Omental fat pad (tissue), 4 donors: ENCODE measurements around the gene SLC19A1. TPM values are rescaled to one million over a fixed set of nuclear protein-coding genes. Genes with fewer than 3 reads are reported as not detected.
A peak's percentile ranks its signal among the peaks of the same experiment; 100 is the strongest.

Source experiments
- ATAC-seq: fragments of 150-250 bp; one replicate; pipeline ENCODE4 v1.9.1; 2016; ENCODE audit warnings: mild to moderate bottlenecking, moderate library complexity; ENCODE audit not compliant: low FRiP score
- DNase-seq: peaks from one replicate; pipeline ENCODE4 v3.0.0-alpha.2; 2019; ENCODE audit warnings: low spot score
- CTCF ChIP-seq, 3 donors: fragments of 450-650 bp; IDR thresholded peaks; one replicate each; pipeline ENCODE4 v1.5.1; 2016 to 2017; ENCODE audit warnings: antibody characterized with exemption in 3 of 3, mild to moderate bottlenecking in 3 of 3, moderate library complexity in 2 of 3
- total RNA-seq, 4 donors: library from RNA; depleted of rRNA; stranded (reverse); fragments of >200 nt; gene quantifications; one replicate each; pipeline ENCODE4 v1.1.0, GENCODE V29; 2016

SLC19A1 gene
- total RNA-seq, 4 donors from 2014 or later: 5.8 to 18.6 (median 14.6) TPM

GRCh38 chr21:45542667-45543370 is 579 bp upstream of the SLC19A1 start:
- DNase-seq (peak; percentile 21), ATAC-seq (peak; percentile 3)
- TF ChIP-seq CTCF (IDR thresholded peaks at IDR 0.05): no peak

GRCh38 chr21:45541221-45542039 is 810 bp downstream of the SLC19A1 start:
- ATAC-seq (peak; percentile 60), DNase-seq (peak; percentile 42)
- TF ChIP-seq CTCF (IDR thresholded peaks at IDR 0.05): no peak

- no peak for TF ChIP-seq CTCF (IDR thresholded peaks at IDR 0.05)
- ATAC-seq (no peak), DNase-seq (peak; percentile 16)
Measured at GRCh38 chr21:45540601-45540970, 1.7 kb downstream of the SLC19A1 start.

GRCh38 chr21:45539796-45540600 is 2.2 kb downstream of the SLC19A1 start:
- no peak for TF ChIP-seq CTCF (IDR thresholded peaks at IDR 0.05)
- peak; percentile 16 for DNase-seq
- ATAC-seq: no peak

- DNase-seq (no peak), ATAC-seq (no peak)
- TF ChIP-seq CTCF (IDR thresholded peaks at IDR 0.05): no peak
Measured at GRCh38 chr21:45539046-45539795, 3.0 kb downstream of the SLC19A1 start.

- no peak for ATAC-seq
- no peak for DNase-seq
Measured at GRCh38 chr21:45538381-45539045, 3.7 kb downstream of the SLC19A1 start.

More at GRCh38 chr21:45538381-45539045, 3.7 kb downstream of the SLC19A1 start:
- TF ChIP-seq CTCF (IDR thresholded peaks at IDR 0.05): no peak
